T-helper 2 cell treated with Interferon-gamma antibody and Interleukin-4, amounts not matched to agents 100 ng/mL and 5 ng/mL, for 36 hours (primary cell): ENCODE results near the gene TMEM30B. TPM values are rescaled to one million over a fixed set of nuclear protein-coding genes. Genes with fewer than 3 reads are reported as not detected.

Source experiments
- intact Hi-C: fragments of 100-400 bp; cut with micrococcal nuclease; formaldehyde crosslinking; loops from one replicate; pipeline ENCODE4 v1.15.1; 2023
- total RNA-seq: library from RNA; stranded (reverse); gene quantifications from 2 replicates; pipeline ENCODE4 v1.2.3, GENCODE V29; 2022

TMEM30B gene
- total RNA-seq, 1 donor from 2014 or later = 0.16 TPM

DNA sequence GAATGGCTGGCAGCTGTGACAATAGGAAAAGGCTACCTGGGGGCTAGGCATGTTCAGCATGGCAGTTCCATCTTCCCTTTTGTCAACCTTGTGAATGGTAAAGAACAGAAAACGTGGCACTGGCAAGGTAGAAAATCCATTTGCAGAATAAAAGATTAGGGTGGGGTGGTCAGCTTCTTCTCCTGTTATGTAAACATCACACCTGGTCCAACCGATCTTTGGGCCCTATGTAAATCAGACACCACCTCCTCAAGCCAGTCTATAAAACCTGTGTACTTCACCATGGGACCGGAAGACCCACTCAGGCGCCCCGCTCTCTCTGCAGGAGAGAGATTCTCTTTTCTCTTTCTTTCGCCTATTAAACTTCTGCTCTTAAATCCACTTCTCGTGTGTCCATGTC, 19.6 kb upstream of the TMEM30B start:
- intact Hi-C loops = no loop called here

DNA sequence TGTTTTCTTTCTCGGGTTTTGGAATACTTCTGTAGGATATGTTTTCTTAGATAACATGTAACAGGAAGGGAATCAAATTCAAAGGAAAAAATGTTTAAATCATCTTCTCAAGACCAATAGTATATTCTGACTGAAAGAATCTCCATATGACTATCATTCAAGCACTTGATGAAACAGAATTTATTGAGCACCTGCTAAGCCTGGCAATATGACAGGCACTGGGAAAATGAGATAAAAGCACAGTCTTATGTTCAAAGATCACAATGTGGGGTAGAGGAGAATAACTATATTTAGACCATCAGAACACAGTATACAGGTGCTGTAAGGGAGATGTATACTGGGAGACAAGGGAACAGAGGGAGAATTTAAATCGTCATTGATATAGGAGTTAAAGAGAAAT, 19.1 kb upstream of the TMEM30B start:
- intact Hi-C loops = no loop called here

- intact Hi-C loops = loop anchor here (5.0 kb wide), 1 partner anchor 538 kb away; no protein-coding TSS in a partner anchor
These were observed 17.7 kb upstream of the TMEM30B start for GRCh38 chr14:61298824-61299223.

DNA sequence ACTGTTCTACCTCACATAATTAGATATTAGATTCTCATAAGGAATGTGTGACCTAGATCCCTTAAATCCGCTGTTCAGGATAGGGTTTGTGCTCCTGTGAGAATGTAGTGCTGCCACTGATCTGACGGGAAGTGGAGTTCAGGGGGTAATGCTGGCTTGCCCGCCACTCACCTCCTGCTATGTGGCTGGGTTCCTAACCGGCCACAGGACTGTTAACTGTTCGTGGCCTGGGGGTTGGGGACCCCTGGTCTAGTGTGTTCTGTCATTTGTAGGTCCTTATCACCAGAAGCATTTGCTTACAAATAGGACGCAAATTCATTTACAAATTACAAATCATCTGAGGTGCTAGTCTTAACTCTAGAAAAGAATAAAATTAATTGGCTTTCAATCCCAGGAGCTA, 16.4 kb upstream of the TMEM30B start:
- intact Hi-C loops = loop anchor here (1.0 to 5.0 kb wide), 4 partner anchors 23 to 540 kb away; partner anchors contain the start of gene PRKCH

DNA sequence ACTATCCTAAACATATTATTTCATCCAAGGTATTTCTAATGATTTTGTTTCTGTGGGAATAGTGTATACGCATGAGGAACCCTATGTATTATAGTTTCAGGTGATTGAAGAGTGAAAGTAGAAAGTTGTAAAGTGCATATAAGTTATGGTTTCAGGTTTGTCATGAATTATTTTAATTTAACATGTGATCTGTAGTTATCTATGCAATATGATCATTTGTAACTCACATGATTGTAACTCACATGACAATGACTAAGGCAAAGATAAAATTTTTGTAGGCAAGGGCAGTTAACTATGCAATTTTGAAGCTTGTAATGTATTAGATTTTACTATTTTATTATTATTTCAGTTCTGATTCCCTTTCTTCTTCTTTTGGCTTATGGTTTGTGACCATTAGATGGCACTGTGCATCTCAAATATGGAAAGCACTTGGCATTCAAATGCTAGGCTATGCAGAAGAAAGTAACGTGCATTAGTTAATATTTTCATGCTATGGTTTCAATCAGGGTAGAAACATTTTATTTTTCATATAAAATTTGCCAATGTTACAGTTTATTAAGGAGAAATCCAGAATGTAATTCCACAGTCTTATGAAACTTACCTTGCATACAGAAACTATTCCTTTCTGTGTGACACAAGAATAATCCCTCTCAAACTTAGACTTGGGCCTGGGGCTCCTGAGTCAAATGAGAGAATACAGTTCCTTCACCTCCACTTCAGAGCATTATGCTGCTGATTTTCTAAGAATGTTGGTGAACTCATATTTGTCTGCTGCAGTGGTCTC, 15.8 kb upstream of the TMEM30B start:
- intact Hi-C loops = loop anchor here (1.0 to 5.0 kb wide), 4 partner anchors 24 to 540 kb away; partner anchors contain the start of gene PRKCH

- intact Hi-C loops = loop anchor here (2.0 to 5.0 kb wide), 3 partner anchors 25 to 541 kb away; partner anchors contain the start of gene PRKCH
These were observed 15.0 kb upstream of the TMEM30B start for GRCh38 chr14:61296151-61296550.

DNA sequence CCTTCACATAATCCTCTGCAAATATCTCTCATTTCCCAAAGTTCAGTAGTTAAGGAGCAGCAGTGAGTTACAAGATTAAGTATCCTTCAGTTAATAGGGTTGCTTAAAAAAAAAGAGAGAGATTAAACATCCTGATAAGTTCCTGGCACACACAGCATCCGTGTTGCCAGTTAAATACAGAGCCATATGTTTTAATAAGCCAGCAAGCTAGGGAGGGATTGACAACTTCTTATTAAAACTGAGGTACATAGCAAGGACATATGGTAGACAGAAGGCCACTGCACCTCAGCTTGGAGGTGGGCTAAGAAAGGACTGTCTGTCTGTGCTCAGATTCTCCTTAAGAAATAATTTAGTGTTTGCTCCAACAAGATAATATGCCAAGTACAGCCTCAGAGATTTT, 9.6 kb upstream of the TMEM30B start:
- intact Hi-C loops = no loop called here

DNA sequence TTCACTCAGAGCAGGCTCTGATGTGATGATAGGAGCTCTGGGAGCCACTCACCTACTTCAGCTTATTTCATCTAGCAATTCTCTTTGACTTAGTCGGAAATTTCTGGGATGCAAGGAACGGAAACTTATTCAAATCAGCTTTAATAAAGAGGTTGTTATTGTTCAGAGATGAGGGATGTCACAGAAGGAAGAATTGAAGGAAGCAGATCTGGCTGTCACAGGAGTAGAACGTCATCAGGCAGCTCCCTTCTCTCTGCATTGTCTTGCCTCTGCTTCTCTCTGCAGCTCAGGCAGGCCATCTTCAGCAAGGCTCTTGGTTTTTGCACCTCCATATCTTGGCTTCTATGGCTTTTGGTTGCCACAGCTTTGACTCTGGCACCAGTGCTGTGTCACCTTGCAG, 7.6 kb upstream of the TMEM30B start:
- intact Hi-C loops = loop anchor here (10.0 kb wide), 1 partner anchor 1804 kb away; the partner anchor contains the start of genes JKAMP and L3HYPDH

DNA sequence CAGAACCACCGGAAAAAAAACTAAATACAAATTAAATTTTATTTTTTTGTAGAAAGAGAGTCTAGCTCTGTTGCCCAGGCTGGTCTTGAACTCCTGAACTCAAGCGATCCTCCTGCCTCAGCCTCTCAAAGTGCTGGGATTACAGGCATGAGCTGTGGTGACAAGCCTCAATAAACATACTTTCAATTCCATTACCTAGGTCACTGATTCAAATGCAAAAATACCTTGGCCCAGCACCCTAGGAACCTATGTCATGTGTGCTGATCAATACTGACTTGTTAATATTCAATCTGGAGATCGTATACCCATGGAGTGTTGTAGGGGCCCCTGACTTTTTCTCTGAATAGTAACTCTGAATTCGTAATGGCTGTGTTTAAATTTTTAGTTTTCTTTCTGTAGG, 7.1 kb upstream of the TMEM30B start:
- intact Hi-C loops = loop anchor here (10.0 kb wide), 1 partner anchor 1803 kb away; the partner anchor contains the start of genes JKAMP and L3HYPDH

DNA sequence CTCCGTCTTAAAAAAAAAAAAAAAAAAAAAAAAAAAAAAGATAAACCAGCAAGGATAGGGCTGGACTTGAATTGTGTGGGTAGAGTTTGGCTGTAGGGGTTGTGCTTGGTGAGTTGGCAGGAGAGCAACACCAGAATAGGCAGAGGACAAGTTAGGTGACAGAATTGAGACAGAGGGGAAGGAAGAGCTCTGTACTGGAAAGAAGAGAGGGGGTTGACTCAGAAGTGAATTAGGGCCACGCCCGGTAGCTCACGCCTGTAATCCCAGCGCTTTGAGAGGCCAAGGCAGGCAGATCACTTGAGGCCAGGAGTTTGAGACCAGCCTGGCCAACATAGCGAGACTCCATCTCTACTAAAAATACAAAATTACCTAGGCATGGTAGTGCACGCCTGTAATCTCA, 6.1 kb upstream of the TMEM30B start:
- intact Hi-C loops = loop anchor here (10.0 kb wide), 1 partner anchor 1802 kb away; the partner anchor contains the start of genes JKAMP and L3HYPDH

DNA sequence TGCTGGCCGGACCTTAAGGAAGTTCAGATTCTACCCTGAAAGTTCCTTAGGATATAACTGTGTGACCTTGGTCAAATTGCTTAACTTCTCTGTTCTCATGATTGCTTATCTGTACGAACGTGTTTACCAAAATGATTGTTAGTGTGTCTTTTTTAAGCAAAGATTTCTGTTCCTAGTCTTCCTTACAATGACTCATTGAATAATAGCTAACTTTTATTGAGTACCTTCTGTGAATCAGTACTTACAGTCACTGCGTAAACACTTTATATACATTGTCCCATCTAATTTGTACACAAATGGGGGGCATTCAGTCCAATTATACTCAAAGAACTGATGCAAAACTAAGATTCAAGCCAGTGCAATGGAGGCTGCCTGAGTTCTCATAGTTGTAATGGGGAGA, 4.2 kb upstream of the TMEM30B start:
- intact Hi-C loops = loop anchor here (10.0 kb wide), 1 partner anchor 1801 kb away; the partner anchor contains the start of genes JKAMP and L3HYPDH

- intact Hi-C loops = loop anchor here (10.0 kb wide), 1 partner anchor 1799 kb away; the partner anchor contains the start of genes JKAMP and L3HYPDH
These were observed 2.9 kb upstream of the TMEM30B start for GRCh38 chr14:61284001-61284400.

DNA sequence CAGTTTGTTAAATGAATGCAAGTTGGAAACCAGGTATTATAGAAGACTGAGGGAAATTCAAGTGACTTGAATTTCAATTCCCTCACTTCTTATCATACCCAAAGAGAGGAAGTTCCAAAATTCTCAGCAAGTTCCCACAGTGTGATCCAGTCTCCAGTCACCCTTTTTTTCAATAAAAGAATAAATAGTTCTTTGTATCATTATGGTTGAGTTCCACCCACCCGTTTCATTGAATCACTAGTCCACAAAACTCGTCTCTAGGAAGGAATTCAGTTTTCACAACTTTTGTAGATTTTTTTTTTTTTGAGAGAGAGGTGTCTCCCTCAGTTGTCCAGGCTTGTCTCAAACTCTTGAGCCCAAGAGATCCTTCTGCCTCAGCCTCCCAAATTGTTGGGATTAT, 1.6 kb upstream of the TMEM30B start:
- intact Hi-C loops = loop anchor here (10.0 kb wide), 1 partner anchor 1798 kb away; the partner anchor contains the start of genes JKAMP and L3HYPDH

DNA sequence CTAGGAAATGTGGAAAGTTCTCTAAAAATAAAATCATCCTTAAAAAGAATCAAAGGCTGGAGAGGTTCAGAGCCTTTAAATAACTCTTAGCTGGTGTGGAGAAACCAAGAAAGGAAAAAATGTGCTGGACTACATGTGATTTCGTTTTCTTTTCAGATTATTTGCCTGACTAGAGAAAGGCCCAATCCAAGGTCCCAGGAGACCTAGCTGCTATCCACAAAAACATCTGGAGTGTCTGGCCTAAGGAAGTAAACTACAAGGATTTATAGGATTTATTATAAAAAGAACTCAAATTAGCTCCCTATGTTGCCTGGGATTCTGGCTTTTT, 774 bp upstream of the TMEM30B start:
- intact Hi-C loops = loop anchor here (10.0 kb wide), 1 partner anchor 1797 kb away; the partner anchor contains the start of genes JKAMP and L3HYPDH

DNA sequence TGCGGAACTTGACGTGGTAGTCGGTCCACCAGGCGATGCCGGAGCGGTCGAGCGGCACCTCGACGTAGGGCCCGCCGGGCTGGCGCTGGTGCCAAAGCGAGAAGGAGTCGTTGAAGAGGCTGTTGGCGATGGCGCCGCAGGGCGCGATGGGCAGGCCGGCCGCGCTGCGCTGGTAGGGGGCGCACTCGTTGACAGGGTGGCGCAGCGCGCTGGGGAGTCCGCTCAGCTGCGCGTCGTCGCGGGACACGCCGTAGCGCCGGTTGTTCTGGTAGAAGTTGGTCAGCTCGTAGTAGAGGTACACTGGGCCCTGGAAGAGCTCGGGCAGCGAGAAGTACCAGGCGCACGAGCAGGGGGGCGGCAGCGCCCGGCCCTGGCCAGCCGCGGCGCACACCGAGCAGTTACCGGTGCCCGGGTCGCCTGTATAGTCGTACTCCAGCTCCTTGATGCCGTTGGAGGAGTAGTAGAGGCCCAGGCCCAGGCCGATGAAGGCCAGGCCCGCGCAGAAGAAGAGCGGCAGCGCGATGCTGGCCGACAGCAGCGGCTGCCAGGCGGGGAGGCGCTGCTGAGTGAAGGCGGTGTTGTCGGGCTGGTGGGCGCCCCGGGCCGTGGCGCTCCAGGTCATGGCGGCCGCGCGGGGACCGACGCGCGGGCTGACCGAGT, 482 bp downstream of the TMEM30B start:
- intact Hi-C loops = loop anchor here (10.0 kb wide), 1 partner anchor 1796 kb away; the partner anchor contains the start of genes JKAMP and L3HYPDH

DNA sequence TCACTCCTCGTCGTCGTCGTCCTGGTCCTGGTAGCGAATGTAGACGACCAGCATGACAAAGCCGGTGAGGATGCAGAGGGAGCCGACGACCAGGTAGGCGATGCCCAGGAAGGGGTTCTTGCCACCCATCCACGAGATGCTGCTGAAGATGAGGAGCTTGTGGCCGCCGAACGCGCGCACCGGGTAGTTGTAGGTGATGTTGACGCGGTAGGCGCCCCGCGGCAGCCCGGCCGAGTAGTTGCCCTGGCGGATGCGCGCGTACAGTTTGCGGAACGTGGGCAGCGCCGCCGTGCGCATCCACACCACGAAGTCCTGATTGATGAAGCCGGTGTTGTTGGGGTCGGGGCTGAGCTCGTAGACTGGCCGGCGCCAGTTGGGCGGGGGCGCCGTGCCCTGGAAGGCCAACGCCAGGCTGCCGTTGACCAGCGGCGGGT, 1.0 kb downstream of the TMEM30B start:
- intact Hi-C loops = loop anchor here (10.0 kb wide), 1 partner anchor 1795 kb away; the partner anchor contains the start of genes JKAMP and L3HYPDH

- intact Hi-C loops = no loop called here
These were observed 2.1 kb downstream of the TMEM30B start for GRCh38 chr14:61279082-61279481.

DNA sequence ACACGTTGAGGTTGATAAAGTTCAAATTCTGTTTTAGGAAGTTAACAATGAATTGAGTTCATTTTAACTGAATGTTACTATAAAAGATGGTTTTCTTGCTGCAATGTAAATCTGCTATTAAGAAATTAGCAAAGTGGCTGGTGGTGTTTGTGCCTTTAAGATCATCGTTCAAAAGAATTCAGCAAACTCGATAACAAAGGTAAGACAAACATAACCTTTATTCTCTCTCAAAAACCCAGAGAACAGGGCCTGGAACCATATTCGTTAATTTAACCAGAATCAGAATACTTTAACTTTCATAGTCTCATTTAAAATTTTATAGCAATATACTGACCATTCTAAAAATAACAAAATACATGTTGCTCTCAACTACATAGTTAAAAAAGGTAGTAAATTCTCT, 3.4 kb downstream of the TMEM30B start:
- intact Hi-C loops = no loop called here

DNA sequence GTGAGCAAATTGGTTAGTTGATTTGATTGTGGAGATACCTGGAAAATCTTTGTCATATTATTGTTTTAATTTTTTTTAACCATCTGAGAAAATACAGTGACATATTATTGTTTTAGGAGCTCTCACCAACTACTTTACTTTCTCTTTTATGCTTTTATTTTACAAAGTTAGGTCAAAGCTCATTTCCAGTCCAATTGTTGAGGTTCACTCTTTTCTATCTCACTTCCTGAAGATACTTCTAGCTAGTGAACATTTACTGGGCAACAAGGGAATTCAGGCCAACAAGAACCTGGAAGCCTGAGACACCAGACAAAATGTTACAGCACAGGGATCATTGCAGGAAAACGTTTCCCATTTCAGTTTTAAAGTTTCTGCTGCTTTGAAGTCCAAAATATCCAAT, 3.9 kb downstream of the TMEM30B start:
- intact Hi-C loops = no loop called here

DNA sequence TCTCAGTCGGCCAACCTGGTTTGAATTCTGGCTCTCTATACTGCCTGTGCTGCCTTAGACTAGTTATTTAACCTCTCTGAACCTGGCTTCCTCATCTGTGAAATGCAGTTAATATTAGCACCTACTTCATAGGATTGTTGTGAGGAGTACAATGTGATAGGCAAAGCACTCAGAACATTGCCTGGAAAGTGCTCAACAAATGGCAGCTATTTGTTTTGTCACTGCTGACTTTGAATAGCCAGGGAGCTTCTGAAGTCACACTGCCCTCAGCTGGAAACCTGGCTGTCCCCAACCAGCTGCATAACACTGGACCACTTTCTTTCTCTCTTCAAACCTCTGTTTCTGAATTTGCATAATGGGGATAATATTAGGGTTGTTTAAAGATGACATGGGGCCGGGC, 9.6 kb downstream of the TMEM30B start:
- intact Hi-C loops = loop anchor here (5.0 kb wide), 1 partner anchor 856 kb away; no protein-coding TSS in a partner anchor

DNA sequence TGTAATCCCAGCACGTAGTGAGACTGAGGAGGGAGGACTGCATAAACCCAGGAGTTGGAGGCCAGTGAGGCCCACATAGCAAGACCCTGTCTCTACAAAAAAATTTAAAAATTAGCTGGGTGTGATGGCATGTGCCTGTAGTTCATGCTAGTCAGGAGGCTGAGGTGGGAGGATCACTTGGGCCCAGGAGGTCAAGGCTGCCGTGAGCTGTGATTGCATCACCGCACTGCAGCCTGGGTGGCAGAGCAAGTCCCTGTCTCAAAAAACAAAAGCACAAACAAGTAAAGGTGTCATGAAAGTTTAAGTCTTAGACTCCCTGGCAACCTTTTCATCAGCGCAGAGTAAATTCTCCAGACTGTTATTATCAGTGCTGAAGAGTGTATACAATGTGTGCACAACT, 10.4 kb downstream of the TMEM30B start:
- intact Hi-C loops = loop anchor here (5.0 kb wide), 1 partner anchor 857 kb away; no protein-coding TSS in a partner anchor
